Measurements from ENCODE around the gene DHX34. TPM values are rescaled to one million over a fixed set of nuclear protein-coding genes. Genes with fewer than 3 reads are reported as not detected.

The DHX34 gene
- total and polyA plus RNA-seq, 7 donors, result 7.5 to 30.6 (median 10.0) TPM

- H3K36me3 ChIP-seq (ENCODE audit: insufficient read depth in 1 of 2, low read depth in 1 of 2), result no peaks in the 10 kb centered on the region
- intact Hi-C loops (cut with DNase I), result loop anchor here in 1 of 2 donors (10.0 kb wide), 1 partner anchor 128 kb away; no protein-coding TSS in a partner anchor
- no peak overlapping the region for H3K4me3 ChIP-seq
- H3K27me3 ChIP-seq (ENCODE audit: insufficient read depth in 3 of 3, low read length in 2 of 3), result peaks cover 0 to 76% (median 35%) of the 10 kb centered on the region in 3 donors
- no peaks in the 10 kb centered on the region for H3K4me1 ChIP-seq
- DNase-seq, result no peak
- ATAC-seq, result no peak
- no peak for TF ChIP-seq CTCF (IDR thresholded peaks at IDR 0.05)
- H3K27ac ChIP-seq, result no peak overlapping the region
- no peaks in the 10 kb centered on the region for H3K9me3 ChIP-seq
- 0 to 8% (median 0%) methylated on average over 1 of the region's 1 CpG for WGBS, 3 donors
Observed at GRCh38 chr19:47422417-47423163, 73.5 kb downstream of the DHX34 start.

GRCh38 chr19:47423203-47423882 lies 74.2 kb downstream of the DHX34 start:
- ATAC-seq (no peak), DNase-seq (no peak)
- 7 to 8% (median 7%) methylated on average over 19 of the region's 19 CpGs for WGBS, 3 donors
- H3K9me3 ChIP-seq, result no peaks in the 10 kb centered on the region
- H3K36me3 ChIP-seq (ENCODE audit: insufficient read depth in 1 of 2, low read depth in 1 of 2), result no peaks in the 10 kb centered on the region
- intact Hi-C loops (cut with DNase I), result loop anchor here in 1 of 2 donors (10.0 kb wide), 1 partner anchor 129 kb away; no protein-coding TSS in a partner anchor
- no peaks in the 10 kb centered on the region for H3K4me1 ChIP-seq
- no peak for TF ChIP-seq CTCF (IDR thresholded peaks at IDR 0.05)
- H3K27ac ChIP-seq, result no peak overlapping the region
- H3K4me3 ChIP-seq, result no peak overlapping the region
- H3K27me3 ChIP-seq (ENCODE audit: insufficient read depth in 3 of 3, low read length in 2 of 3), result peaks cover 0 to 73% (median 32%) of the 10 kb centered on the region in 3 donors

GRCh38 chr19:47427241-47428176 lies 78.4 kb downstream of the DHX34 start:
- intact Hi-C loops (cut with DNase I), result loop anchor here in 1 of 2 donors (10.0 kb wide), 1 partner anchor 133 kb away; no protein-coding TSS in a partner anchor
- DNase-seq, result no peak

More at GRCh38 chr19:47427241-47428176, 78.4 kb downstream of the DHX34 start:
- peaks cover 0 to 84% (median 25%) of the 10 kb centered on the region in 3 donors for H3K27me3 ChIP-seq (ENCODE audit: insufficient read depth in 3 of 3, low read length in 2 of 3)
- ATAC-seq, result peak; percentile 70 to 80 (median 77)
- WGBS, 3 donors, result 4 to 7% (median 5%) methylated on average over 17 of the region's 17 CpGs
- no peaks in the 10 kb centered on the region for H3K9me3 ChIP-seq
- no peak overlapping the region for H3K27ac ChIP-seq
- H3K4me3 ChIP-seq, result no peak overlapping the region
- peaks cover 7% of the 10 kb centered on the region for H3K4me1 ChIP-seq
- TF ChIP-seq CTCF (IDR thresholded peaks at IDR 0.05), result peak; percentile 73
- no peaks in the 10 kb centered on the region for H3K36me3 ChIP-seq (ENCODE audit: insufficient read depth in 1 of 2, low read depth in 1 of 2)
